Activated CD4-positive, alpha-beta T cell treated with anti-CD3 and anti-CD28 coated beads, Interleukin-2, amount 10 ng/mL, durations not matched to agents 7 days and 5 days (primary cell): ENCODE data around the gene AANAT. TPM values are rescaled to one million over a fixed set of nuclear protein-coding genes. Genes with fewer than 3 reads are reported as not detected.

Experiments
- total RNA-seq, 2 experiments: library from RNA; stranded (reverse); gene quantifications; one replicate each; pipeline ENCODE4 v1.2.3, GENCODE V29; 2021

AANAT gene
- total RNA-seq, 2 experiments from 2014 or later = not detected

Other genes starting within 250 kb of the AANAT start
- gene RNF157, start 227.1 kb upstream of the AANAT start, total RNA-seq = 100 to 1,000 TPM; 121 to 129 TPM
- 100 to 1,000 TPM; 319 to 399 TPM for gene UBALD2, start 202.3 kb upstream of the AANAT start, total RNA-seq
- 1 to 10 TPM; 3.6 to 3.7 TPM for gene QRICH2, start 159.3 kb upstream of the AANAT start, total RNA-seq
- 10 to 100 TPM; 58.7 to 63.0 TPM for gene PRPSAP1, start 113.7 kb upstream of the AANAT start, total RNA-seq
- gene SPHK1, start 83.0 kb upstream of the AANAT start, total RNA-seq = 1 to 10 TPM; 1.4 to 1.6 TPM
- 10 to 100 TPM; 30.5 to 31.3 TPM for gene UBE2O, start 14.5 kb upstream of the AANAT start, total RNA-seq
- 10 to 100 TPM; 37.1 to 41.6 TPM for gene RHBDF2, start 33.8 kb downstream of the AANAT start, total RNA-seq
- gene CYGB, start 70.1 kb downstream of the AANAT start, total RNA-seq = not detected
- not detected for gene PRCD, start 72.4 kb downstream of the AANAT start, total RNA-seq
- not detected for gene ST6GALNAC2, start 118.3 kb downstream of the AANAT start, total RNA-seq
- 1 to 10 TPM; 1.4 to 2.1 TPM for gene ST6GALNAC1, start 176.2 kb downstream of the AANAT start, total RNA-seq
- gene MXRA7, start 243.4 kb downstream of the AANAT start, total RNA-seq = 10 to 100 TPM; 25.7 to 27.3 TPM